ENCODE results near the gene UBN1. TPM values are rescaled to one million over a fixed set of nuclear protein-coding genes. Genes with fewer than 3 reads are reported as not detected.

The UBN1 gene
- polyA plus RNA-seq, 1 donor (not counting 4 experiments of a cell fraction or from before 2014, with no cell fraction given), result 11.5 TPM

GRCh38 chr16:4801962-4802658 is 45.2 kb upstream of the UBN1 start, which contains the start of gene ROGDI:
Gene ROGDI (minus strand): TSS chr16:4802633. CDS start chr16:4802571, 62 bp downstream.
- DNase-seq (ENCODE audit: low read depth, low spot score) (no peak), FAIRE-seq (no peak)
- peak within 1 kb of the TSS; percentile 58 to 67 (median 66) for H3K4me3 ChIP-seq (ENCODE audit: control insufficient read depth in 2 of 3, extremely low read depth in 1 of 3, insufficient read depth in 2 of 3, low read depth in 1 of 3, low read length in 3 of 3)
- H3K27me3 ChIP-seq (ENCODE audit: control insufficient read depth, extremely low read depth, insufficient read depth, low read length), result no peaks in the 10 kb centered on the region
- H3K9ac ChIP-seq (ENCODE audit: control insufficient read depth, extremely low read depth, insufficient read depth, low read length), result peak within 1 kb of the TSS; percentile 59
- TF ChIP-seq EZH2 (IDR thresholded peaks at IDR 0.05; ENCODE audit: low read length) (no peak), CTCF (optimal IDR thresholded peaks at IDR 0.05 in 1 of 3, IDR thresholded peaks at IDR 0.05 in 1 of 3, conservative IDR thresholded peaks at IDR 0.05 in 1 of 3; ENCODE audit: extremely low read depth in 1 of 3, insufficient read depth in 2 of 3, low read length in 3 of 3) (no peak)
- H4K20me1 ChIP-seq (ENCODE audit: control insufficient read depth, extremely low read depth, insufficient read depth, low read length), result no peaks in the 10 kb centered on the region
- no peaks in the 10 kb centered on the region for H3K9me1 ChIP-seq (ENCODE audit: control insufficient read depth, extremely low read depth, insufficient read depth, low read length)
- no peaks in the 10 kb centered on the region for H3K79me2 ChIP-seq (ENCODE audit: control insufficient read depth, insufficient read depth, low read length)
- peak within 1 kb of the TSS; percentile 70 for H2AFZ ChIP-seq (ENCODE audit: control insufficient read depth, low read length)
- H3K4me2 ChIP-seq (ENCODE audit: control insufficient read depth, extremely low read depth, insufficient read depth, low read depth, low read length), result peak within 1 kb of the TSS; percentile 84
- H3K4me1 ChIP-seq (ENCODE audit: control insufficient read depth, extremely low read depth, insufficient read depth, low read length), result peaks cover 25% of the 10 kb centered on the region
- H3K27ac ChIP-seq (ENCODE audit: control insufficient read depth, insufficient read depth, low read length), result peak within 1 kb of the TSS; percentile 39
- H3K9me3 ChIP-seq (ENCODE audit: control insufficient read depth, low read depth, low read length), result no peaks in the 10 kb centered on the region
- dilution Hi-C loops (cut with MboI; ENCODE audit: extremely low pct_ligation_motif_present, low sequenced_read_pairs), result no loop called here
- peaks cover 8 to 14% of the 10 kb centered on the region in 2 experiments for H3K36me3 ChIP-seq (ENCODE audit: control insufficient read depth in 2 of 2, extremely low read depth in 1 of 2, insufficient read depth in 2 of 2, low read length in 2 of 2)

- H3K79me2 ChIP-seq (ENCODE audit: control insufficient read depth, insufficient read depth, low read length), result no peaks in the 10 kb centered on the region
- no peaks in the 10 kb centered on the region for H4K20me1 ChIP-seq (ENCODE audit: control insufficient read depth, extremely low read depth, insufficient read depth, low read length)
- peaks cover 25% of the 10 kb centered on the region for H3K4me1 ChIP-seq (ENCODE audit: control insufficient read depth, extremely low read depth, insufficient read depth, low read length)
- peak; percentile 53 for FAIRE-seq
- peak overlapping the region; percentile 17 for H3K27ac ChIP-seq (ENCODE audit: control insufficient read depth, insufficient read depth, low read length)
- no peaks in the 10 kb centered on the region for H3K27me3 ChIP-seq (ENCODE audit: control insufficient read depth, extremely low read depth, insufficient read depth, low read length)
- peaks cover 13 to 14% of the 10 kb centered on the region in 2 experiments for H3K36me3 ChIP-seq (ENCODE audit: control insufficient read depth in 2 of 2, extremely low read depth in 1 of 2, insufficient read depth in 2 of 2, low read length in 2 of 2)
- peak overlapping the region; percentile 56 for H2AFZ ChIP-seq (ENCODE audit: control insufficient read depth, low read length)
- H3K9me3 ChIP-seq (ENCODE audit: control insufficient read depth, low read depth, low read length), result no peaks in the 10 kb centered on the region
- dilution Hi-C loops (cut with MboI; ENCODE audit: extremely low pct_ligation_motif_present, low sequenced_read_pairs), result no loop called here
- peak overlapping the region; percentile 58 to 67 (median 66) for H3K4me3 ChIP-seq (ENCODE audit: control insufficient read depth in 2 of 3, extremely low read depth in 1 of 3, insufficient read depth in 2 of 3, low read depth in 1 of 3, low read length in 3 of 3)
- H3K4me2 ChIP-seq (ENCODE audit: control insufficient read depth, extremely low read depth, insufficient read depth, low read depth, low read length), result peak overlapping the region; percentile 84
- no peaks in the 10 kb centered on the region for H3K9me1 ChIP-seq (ENCODE audit: control insufficient read depth, extremely low read depth, insufficient read depth, low read length)
- H3K9ac ChIP-seq (ENCODE audit: control insufficient read depth, extremely low read depth, insufficient read depth, low read length), result peak overlapping the region; percentile 56
- no peak for TF ChIP-seq CTCF (optimal IDR thresholded peaks at IDR 0.05 in 1 of 3, IDR thresholded peaks at IDR 0.05 in 1 of 3, conservative IDR thresholded peaks at IDR 0.05 in 1 of 3; ENCODE audit: extremely low read depth in 1 of 3, insufficient read depth in 2 of 3, low read length in 3 of 3)
- TF ChIP-seq EZH2 (IDR thresholded peaks at IDR 0.05; ENCODE audit: low read length), result no peak
- no peak for DNase-seq (ENCODE audit: low read depth, low spot score)
Measured at GRCh38 chr16:4802659-4803287, 44.5 kb upstream of the UBN1 start.
